GM06990 (cell line): Measurements from ENCODE around the gene OGG1.
"Not testable (repeated sequence)": the region's sequence is repeated elsewhere in the genome, so short reads cannot be mapped to it uniquely, and the experiment has no call there.

Experiments
- DNase-seq: peaks from one replicate; pipeline ENCODE4 v3.0.0-alpha.2; 2011; ENCODE audit not compliant: insufficient read length; ENCODE audit errors: extremely low read depth
- H3K27me3 ChIP-seq: replicated peaks from 2 replicates; pipeline ENCODE4 v1.6.0; 2011; ENCODE audit warnings: low read length; ENCODE audit not compliant: control insufficient read depth, insufficient read depth
- H3K36me3 ChIP-seq: 2 replicates; pipeline ENCODE4 v1.5.1; 2011; ENCODE audit warnings: low read length; ENCODE audit not compliant: control insufficient read depth, insufficient read depth
- H3K4me3 ChIP-seq: replicated peaks from 2 replicates; pipeline ENCODE4 v1.5.1; 2011; ENCODE audit warnings: low read depth, mild to moderate bottlenecking, control low read depth, low read length
- TF ChIP-seq, protein P1 (sequence below): IDR thresholded peaks from 2 replicates; pipeline ENCODE4 v1.5.1; 2011; ENCODE audit warnings: low read length, control low read depth, mild to moderate bottlenecking, inconsistent platforms; ENCODE audit not compliant: insufficient read depth, poor library complexity, severe bottlenecking

The OGG1 gene

DNA sequence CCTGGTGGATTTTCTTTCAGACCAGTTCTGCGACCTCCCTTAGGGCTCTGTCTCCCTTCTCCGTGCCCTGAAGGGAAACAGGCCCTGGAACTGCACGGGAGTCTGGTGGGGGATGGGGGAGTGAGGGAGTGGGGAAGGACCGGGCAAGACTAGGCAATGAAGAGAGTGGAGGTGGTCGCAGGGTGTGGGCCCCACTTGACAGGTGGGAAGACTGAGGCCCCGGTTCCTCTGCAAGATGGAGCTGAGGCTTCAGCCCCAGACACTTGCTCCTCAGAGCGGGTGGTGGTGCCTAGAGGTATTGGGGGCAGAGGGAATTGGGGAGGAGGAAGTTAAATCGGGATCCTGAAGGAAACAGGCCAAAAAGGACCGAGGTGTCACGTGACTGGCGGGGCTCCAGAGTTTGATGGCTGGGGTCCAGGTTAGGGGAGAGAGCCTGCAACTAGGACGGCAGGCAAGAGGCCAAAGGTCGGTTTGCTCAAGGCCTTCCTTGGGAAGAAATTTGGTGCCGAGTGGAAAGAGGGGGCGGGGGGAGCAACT is 20.6 kb downstream of the OGG1 start:
- H3K4me3 ChIP-seq = peak overlapping the region; percentile 51
- H3K27me3 ChIP-seq = no peaks in the 10 kb centered on the region
- no peaks in the 10 kb centered on the region; the same call in 1 of the 2 replicates for H3K36me3 ChIP-seq
- no peak for DNase-seq
- TF ChIP-seq, protein P1, sequence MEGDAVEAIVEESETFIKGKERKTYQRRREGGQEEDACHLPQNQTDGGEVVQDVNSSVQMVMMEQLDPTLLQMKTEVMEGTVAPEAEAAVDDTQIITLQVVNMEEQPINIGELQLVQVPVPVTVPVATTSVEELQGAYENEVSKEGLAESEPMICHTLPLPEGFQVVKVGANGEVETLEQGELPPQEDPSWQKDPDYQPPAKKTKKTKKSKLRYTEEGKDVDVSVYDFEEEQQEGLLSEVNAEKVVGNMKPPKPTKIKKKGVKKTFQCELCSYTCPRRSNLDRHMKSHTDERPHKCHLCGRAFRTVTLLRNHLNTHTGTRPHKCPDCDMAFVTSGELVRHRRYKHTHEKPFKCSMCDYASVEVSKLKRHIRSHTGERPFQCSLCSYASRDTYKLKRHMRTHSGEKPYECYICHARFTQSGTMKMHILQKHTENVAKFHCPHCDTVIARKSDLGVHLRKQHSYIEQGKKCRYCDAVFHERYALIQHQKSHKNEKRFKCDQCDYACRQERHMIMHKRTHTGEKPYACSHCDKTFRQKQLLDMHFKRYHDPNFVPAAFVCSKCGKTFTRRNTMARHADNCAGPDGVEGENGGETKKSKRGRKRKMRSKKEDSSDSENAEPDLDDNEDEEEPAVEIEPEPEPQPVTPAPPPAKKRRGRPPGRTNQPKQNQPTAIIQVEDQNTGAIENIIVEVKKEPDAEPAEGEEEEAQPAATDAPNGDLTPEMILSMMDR = no peak

GRCh38 chr3:9771007-9771406 is 21.3 kb downstream of the OGG1 start:
- DNase-seq, H3K27me3 ChIP-seq, H3K36me3 ChIP-seq, H3K4me3 ChIP-seq: not testable (repeated sequence)

DNA sequence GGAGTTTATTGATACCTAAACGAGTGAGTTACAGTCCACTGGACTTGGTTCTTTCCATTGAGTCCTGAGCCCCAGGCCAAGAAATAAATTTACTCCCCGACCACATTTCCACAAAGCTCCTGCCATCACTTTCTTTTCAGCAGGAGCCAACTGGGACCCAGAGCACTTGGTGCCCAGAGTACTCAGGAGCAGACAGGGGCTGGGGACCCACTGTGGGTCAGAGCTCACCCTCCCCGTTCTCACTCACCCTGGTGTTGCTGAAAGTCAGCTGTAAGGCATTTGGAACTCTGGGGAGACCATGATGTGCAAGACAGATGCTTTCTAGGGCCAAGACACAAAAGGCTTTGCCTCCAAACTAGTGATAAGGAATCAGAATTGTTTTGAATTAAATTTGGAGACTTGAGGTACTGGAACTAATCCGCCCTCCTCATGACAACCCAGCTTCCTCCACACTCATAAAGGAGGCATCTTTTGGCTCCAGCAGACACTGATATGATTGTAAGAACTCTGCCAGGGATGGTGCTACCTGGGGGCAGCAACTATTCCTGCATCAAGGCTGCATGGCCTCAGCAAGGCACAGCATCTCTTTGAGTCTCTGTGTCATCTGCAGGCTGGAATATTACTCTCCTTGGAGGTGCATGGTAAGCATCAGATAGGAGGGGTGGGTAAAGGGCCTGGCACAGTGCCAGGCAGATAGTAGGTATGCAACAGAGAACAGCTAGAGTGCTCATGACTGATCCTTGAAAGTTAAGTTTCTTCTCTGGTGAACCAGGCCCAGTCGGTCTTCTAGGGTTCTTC is 27.3 kb downstream of the OGG1 start:
- H3K4me3 ChIP-seq = no peak overlapping the region
- H3K27me3 ChIP-seq = no peaks in the 10 kb centered on the region
- TF ChIP-seq, protein P1 = no peak
- no peak for DNase-seq
- H3K36me3 ChIP-seq = peaks cover 6% of the 10 kb centered on the region

GRCh38 chr3:9777694-9778021 is 27.9 kb downstream of the OGG1 start:
- TF ChIP-seq, protein P1 = no peak

DNA sequence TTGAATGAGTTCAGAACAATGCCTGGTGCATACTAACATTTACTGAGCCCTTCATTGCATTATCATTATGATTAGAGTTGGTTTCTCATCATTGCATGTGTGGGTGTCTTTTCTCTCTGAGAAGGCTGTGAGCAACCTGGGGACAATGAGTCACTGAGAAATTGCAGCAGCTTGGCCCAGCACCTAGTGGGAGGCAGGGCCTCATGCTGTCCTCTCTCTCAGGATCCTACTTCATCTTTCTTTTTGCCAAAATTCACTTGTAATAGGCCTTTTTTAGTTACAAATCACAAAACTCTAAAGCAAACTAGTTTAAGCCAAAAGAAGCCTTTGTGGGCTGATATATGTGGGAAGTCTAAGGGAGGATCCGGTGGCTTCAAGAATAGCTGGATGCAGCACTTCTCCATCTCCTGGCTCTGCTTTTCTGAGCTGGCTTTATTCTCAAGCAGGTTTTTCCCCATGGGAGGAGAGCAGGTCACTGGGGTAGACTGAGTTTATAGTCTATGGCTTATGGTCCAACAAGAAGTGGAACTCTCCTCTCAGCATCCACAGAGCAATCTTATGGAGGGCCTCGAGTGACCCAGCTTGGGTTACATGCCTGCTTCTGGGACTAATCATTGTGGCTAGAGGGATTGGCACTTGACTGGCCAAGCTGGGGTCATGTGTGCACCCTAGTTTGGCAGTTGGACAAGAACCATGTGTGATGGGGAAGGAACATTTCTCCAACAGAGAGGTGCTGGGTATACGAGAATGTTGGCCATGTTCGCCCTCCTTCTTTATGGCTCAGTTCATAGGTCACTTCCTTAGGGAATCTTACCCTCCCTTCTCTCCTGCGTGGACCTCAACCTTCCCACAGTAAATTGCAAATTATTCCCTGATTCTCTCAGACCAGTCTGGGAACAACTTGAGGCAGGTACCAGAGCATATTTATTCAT is 28.7 kb downstream of the OGG1 start:
- Histone ChIP-seq H3K27me3 (no peaks in the 10 kb centered on the region), H3K4me3 (no peak overlapping the region), H3K36me3 (peaks cover 9% of the 10 kb centered on the region)
- no peak for DNase-seq
- TF ChIP-seq, protein P1 = no peak

More at GRCh38 chr3:9777694-9778021, 27.9 kb downstream of the OGG1 start:
- peaks cover 9% of the 10 kb centered on the region for H3K36me3 ChIP-seq
- H3K27me3 ChIP-seq = no peaks in the 10 kb centered on the region
- no peak for DNase-seq
- H3K4me3 ChIP-seq = no peak overlapping the region

GRCh38 chr3:9779075-9779593 is 29.4 kb downstream of the OGG1 start:
- Histone ChIP-seq H3K4me3 (no peak overlapping the region), H3K27me3 (no peaks in the 10 kb centered on the region), H3K36me3 (peaks cover 13% of the 10 kb centered on the region)
- TF ChIP-seq, protein P1 = no peak
- DNase-seq = no peak
